H1 (cell line): Measurements from ENCODE around the gene FBXO30. TPM values are rescaled to one million over a fixed set of nuclear protein-coding genes. Genes with fewer than 3 reads are reported as not detected.

ENCODE experiments used
- CTCF ChIA-PET: fragments of 300-600 bp; sonication (Branson Sonifier 250); formaldehyde crosslinking; loops from one replicate; lab custom pipeline; 2021; ENCODE audit not compliant: partially characterized antibody; lab: Charles Lee
- POLR2A ChIA-PET: fragments of 300-600 bp; sonication (Branson Sonifier 250); formaldehyde crosslinking; loops from one replicate; lab custom pipeline; 2021; ENCODE audit warnings: inconsistent platforms; ENCODE audit not compliant: partially characterized antibody; lab: Charles Lee
- DNase-seq, 2 experiments: peaks; one replicate each; pipeline versions ENCODE4 v3.0.0 to v3.0.0-alpha.2; 2010 to 2022; ENCODE audit warnings: low spot score in 2 of 2, low read depth in 1 of 2, mixed read lengths in 1 of 2
- FAIRE-seq: peaks from 2 replicates; lab custom pipeline; 2011; peaks lifted over from hg19 to GRCh38; lab: Jason Lieb, UNC
- H2AFZ ChIP-seq: 2 replicates; pipeline ENCODE4 v1.8.1; 2012; ENCODE audit warnings: low read length, inconsistent platforms
- H2AK5ac ChIP-seq: 2 replicates; pipeline ENCODE4 v1.6.1; 2013; ENCODE audit warnings: low read depth, low read length
- H2BK120ac ChIP-seq: replicated peaks from 2 replicates; pipeline ENCODE3; 2013; ENCODE audit warnings: low read depth, low read length, inconsistent platforms
- H2BK12ac ChIP-seq: 2 replicates; pipeline ENCODE4 v1.6.1; 2013; ENCODE audit warnings: low read depth, low read length
- H2BK15ac ChIP-seq: 2 replicates; pipeline ENCODE4 v1.6.1; 2013; ENCODE audit warnings: low read length
- H2BK20ac ChIP-seq: 2 replicates; pipeline ENCODE4 v1.6.1; 2013; ENCODE audit warnings: low read length
- H2BK5ac ChIP-seq: 2 replicates; pipeline ENCODE4 v1.6.1; 2013; ENCODE audit warnings: low read depth, low read length
- H3K14ac ChIP-seq: 2 replicates; pipeline ENCODE4 v1.6.1; 2013; ENCODE audit warnings: inconsistent platforms; ENCODE audit not compliant: insufficient read length
- H3K18ac ChIP-seq: 2 replicates; pipeline ENCODE4 v1.6.1; 2013; ENCODE audit warnings: low read length; ENCODE audit errors: extremely low read depth
- H3K23ac ChIP-seq: 2 replicates; pipeline ENCODE4 v1.6.1; 2013; ENCODE audit warnings: inconsistent platforms; ENCODE audit not compliant: insufficient read length
- H3K23me2 ChIP-seq: 2 replicates; pipeline ENCODE4 v1.6.1; 2013; ENCODE audit warnings: low read depth, low read length
- H3K27ac ChIP-seq: 2 replicates; pipeline ENCODE4 v1.6.1; 2011; ENCODE audit warnings: low read depth, low read length, inconsistent platforms
- H3K27me3 ChIP-seq, 4 experiments: replicated peaks in 1 of 4; 1 replicate in 1 of 4; 2 replicates in 3 of 4; pipeline versions ENCODE4 v1.6.1 to v1.8.1; 2011 to 2013; ENCODE audit warnings: low read length in 3 of 4, mild to moderate bottlenecking in 3 of 4, inconsistent platforms in 2 of 4, mixed read lengths in 2 of 4, moderate library complexity in 1 of 4; ENCODE audit not compliant: control insufficient read depth in 3 of 4, insufficient read depth in 3 of 4; ENCODE audit errors: extremely low read depth in 1 of 4
- H3K36me3 ChIP-seq, 4 experiments: 2 replicates each; pipeline versions ENCODE4 v1.6.1 to v1.8.1; 2011 to 2013; ENCODE audit warnings: mild to moderate bottlenecking in 4 of 4, low read length in 3 of 4, moderate library complexity in 2 of 4, control low read depth in 1 of 4, inconsistent platforms in 1 of 4; ENCODE audit not compliant: insufficient read depth in 4 of 4, control insufficient read depth in 2 of 4
- H3K4ac ChIP-seq: replicated peaks from 2 replicates; pipeline ENCODE3; 2013; ENCODE audit warnings: low read length, low read depth, mixed read lengths, inconsistent platforms; ENCODE audit not compliant: insufficient read length
- H3K4me1 ChIP-seq, 4 experiments: replicated peaks in 1 of 4; 1 replicate in 1 of 4; 2 replicates in 3 of 4; pipeline versions ENCODE4 v1.6.1 to v1.8.1; 2011 to 2013; ENCODE audit warnings: low read length in 3 of 4, inconsistent platforms in 2 of 4, mixed read lengths in 1 of 4; ENCODE audit not compliant: insufficient read depth in 4 of 4, control insufficient read depth in 3 of 4
- H3K4me2 ChIP-seq, 2 experiments: 2 replicates each; pipeline versions ENCODE4 v1.6.1 to v1.8.1; 2011 to 2013; ENCODE audit warnings: low read depth in 2 of 2, low read length in 2 of 2, control low read depth in 1 of 2, inconsistent platforms in 1 of 2, mild to moderate bottlenecking in 1 of 2; ENCODE audit not compliant: insufficient read depth in 1 of 2
- H3K4me3 ChIP-seq, 4 experiments: fragments of 200-600, 300-600 bp in 1 of 4; sonication (generic), shearing (Covaris generic), sonication (Bioruptor Twin) in 1 of 4; 2 replicates each; pipeline versions ENCODE4 v1.5.1 to v1.8.1; 2011 to 2016; ENCODE audit warnings: low read length in 4 of 4, low read depth in 3 of 4, control low read depth in 2 of 4, inconsistent platforms in 2 of 4, mild to moderate bottlenecking in 2 of 4, mixed read lengths in 1 of 4, moderate library complexity in 1 of 4; ENCODE audit not compliant: insufficient read depth in 2 of 4; ENCODE audit errors: extremely low read depth in 1 of 4
- H3K56ac ChIP-seq: replicated peaks from 2 replicates; pipeline ENCODE3; 2013; ENCODE audit warnings: low read depth, mild to moderate bottlenecking, mixed read lengths, low read length, inconsistent platforms; ENCODE audit not compliant: insufficient read length
- H3K79me1 ChIP-seq: 2 replicates; pipeline ENCODE4 v1.6.1; 2013; ENCODE audit warnings: low read depth, low read length, control low read depth
- H3K79me2 ChIP-seq, 2 experiments: 2 replicates each; pipeline versions ENCODE4 v1.6.1 to v1.8.1; 2012 to 2013; ENCODE audit warnings: low read length in 2 of 2, mild to moderate bottlenecking in 2 of 2, inconsistent platforms in 1 of 2; ENCODE audit not compliant: insufficient read depth in 2 of 2, control insufficient read depth in 1 of 2
- H3K9ac ChIP-seq, 4 experiments: replicated peaks in 1 of 4; 1 replicate in 1 of 4; 2 replicates in 3 of 4; pipeline versions ENCODE4 v1.6.1 to v1.8.1; 2011 to 2013; ENCODE audit warnings: low read depth in 3 of 4, low read length in 3 of 4, control low read depth in 2 of 4, mild to moderate bottlenecking in 2 of 4, moderate library complexity in 2 of 4, inconsistent platforms in 1 of 4; ENCODE audit errors: extremely low read depth in 1 of 4
- H3K9me3 ChIP-seq, 2 experiments: 2 replicates each; pipeline versions ENCODE4 v1.6.1 to v1.8.1; 2012 to 2013; ENCODE audit warnings: mild to moderate bottlenecking in 2 of 2, moderate library complexity in 2 of 2, control low read depth in 1 of 2, inconsistent platforms in 1 of 2, low read depth in 1 of 2, low read length in 1 of 2, mixed read lengths in 1 of 2; ENCODE audit not compliant: insufficient read depth in 2 of 2
- H4K20me1 ChIP-seq, 2 experiments: replicated peaks in 1 of 2; 2 replicates each; pipeline versions ENCODE3 to v1.8.1; 2011 to 2013; ENCODE audit warnings: inconsistent platforms in 2 of 2, low read length in 2 of 2, mild to moderate bottlenecking in 1 of 2; ENCODE audit not compliant: insufficient read depth in 2 of 2, control insufficient read depth in 1 of 2
- H4K5ac ChIP-seq: 2 replicates; pipeline ENCODE4 v1.6.1; 2013; ENCODE audit warnings: low read length, low read depth, mixed read lengths, inconsistent platforms; ENCODE audit not compliant: insufficient read length
- H4K8ac ChIP-seq: 2 replicates; pipeline ENCODE4 v1.8.0; 2013; ENCODE audit warnings: mild to moderate bottlenecking, moderate library complexity, low read length, inconsistent platforms; ENCODE audit not compliant: insufficient read depth; ENCODE audit errors: extremely low read depth
- H4K91ac ChIP-seq: replicated peaks from 2 replicates; pipeline ENCODE3; 2013; ENCODE audit warnings: low read length, mixed read lengths, inconsistent platforms; ENCODE audit not compliant: insufficient read length
- ATF2 ChIP-seq: IDR thresholded peaks from 2 replicates; pipeline ENCODE4 v1.6.1; 2012; ENCODE audit warnings: low read length, inconsistent platforms
- CREB1 ChIP-seq: IDR thresholded peaks from 2 replicates; pipeline ENCODE4 v1.6.1; 2012; ENCODE audit warnings: inconsistent platforms
- EZH2 ChIP-seq: fragments of 200-600 bp; sonication (generic); IDR thresholded peaks from 2 replicates; pipeline ENCODE4 v1.7.1; 2012; ENCODE audit warnings: low read depth, mild to moderate bottlenecking, moderate library complexity, low read length, inconsistent platforms; ENCODE audit not compliant: severe bottlenecking
- HDAC2 ChIP-seq, 2 experiments: fragments of 300-600 bp in 1 of 2; sonication (generic) in 1 of 2; IDR thresholded peaks; 2 replicates each; pipeline ENCODE4 v1.6.1; 2011 to 2012; ENCODE audit warnings: low read depth in 2 of 2, low read length in 2 of 2, mild to moderate bottlenecking in 2 of 2, moderate library complexity in 2 of 2, borderline replicate concordance in 1 of 2, inconsistent platforms in 1 of 2
- KDM1A ChIP-seq: fragments of 200-600, 300-600 bp; sonication (generic); IDR thresholded peaks from 2 replicates; pipeline ENCODE4 v1.7.1; 2016; ENCODE audit warnings: mild to moderate bottlenecking, low read length, borderline replicate concordance
- POLR2A ChIP-seq, 2 experiments: IDR thresholded peaks; 1 replicate in 1 of 2; 2 replicates in 1 of 2; pipeline ENCODE4 v1.6.1; 2011; ENCODE audit warnings: low read depth in 2 of 2, low read length in 2 of 2, mild to moderate bottlenecking in 2 of 2; ENCODE audit errors: control extremely low read depth in 1 of 2
- POU5F1 ChIP-seq: IDR thresholded peaks from 2 replicates; pipeline ENCODE4 v1.6.1; 2011; ENCODE audit warnings: low read depth, mild to moderate bottlenecking, low read length, moderate library complexity
- SIX5 ChIP-seq: IDR thresholded peaks from 2 replicates; pipeline ENCODE4 v1.6.1; 2011; ENCODE audit warnings: mild to moderate bottlenecking, low read depth, low read length
- SRF ChIP-seq: IDR thresholded peaks from 2 replicates; pipeline ENCODE4 v1.6.1; 2011; ENCODE audit warnings: mild to moderate bottlenecking, low read depth, low read length, moderate library complexity
- YY1 ChIP-seq: IDR thresholded peaks from 2 replicates; pipeline ENCODE4 v1.6.1; 2011; ENCODE audit warnings: low read depth, mild to moderate bottlenecking, low read length
- WGBS, 2 experiments: shearing (Covaris generic) in 1 of 2; methylation state at CpG; one replicate each; pipeline versions ENCODE4 v1.1.6 to v1.1.7; 2013 to 2015; ENCODE audit warnings: low lambda C conversion rate in 2 of 2, mixed read lengths in 2 of 2, inconsistent platforms in 1 of 2, low coverage in 1 of 2, missing lambda C conversion rate in 1 of 2; ENCODE audit not compliant: insufficient replicate concordance in 2 of 2, insufficient coverage in 1 of 2, insufficient read length in 1 of 2; ENCODE audit errors: extremely low coverage in 1 of 2, missing lambda C conversion rate in 1 of 2; 5-methylcytosine and 5-hydroxymethylcytosine counted together
- polyA plus RNA-seq, 7 experiments: library from polyadenylated mRNA; depleted of rRNA in 3 of 7; stranded (reverse) in 5 of 7; unstranded in 2 of 7; fragments of >200 nt in 5 of 7; fragments of 200-250 nt in 2 of 7; gene quantifications; 1 replicate in 5 of 7; 2 replicates in 1 of 7; 4 replicates in 1 of 7; pipeline versions ENCODE4 v1.2.1 to v1.2.3, GENCODE V29; 2011 to 2013; ENCODE audit warnings: missing spikeins in 2 of 7, mixed read lengths in 2 of 7
- total RNA-seq: library from RNA; stranded (reverse); fragmentation: NEBNext Ultra II Directional; extraction: Animal tissue kit (Norgen Biotek cat#: 25700); gene quantifications from 2 replicates; pipeline ENCODE4 v1.2.1, GENCODE V29; 2021
- TF ChIP-seq, protein P1 (sequence below): IDR thresholded peaks from 2 replicates; pipeline ENCODE4 v1.6.1; 2012; ENCODE audit warnings: inconsistent platforms
- TF ChIP-seq, protein P2 (sequence below): IDR thresholded peaks from 2 replicates; pipeline ENCODE4 v1.6.1; 2011; ENCODE audit warnings: low read depth, mild to moderate bottlenecking, low read length; ENCODE audit not compliant: insufficient read depth

The FBXO30 gene
- total and polyA plus RNA-seq, 2 of the 8 experiments (the other 6 are each of a cell fraction or from before 2014, with no cell fraction given) = 3.9 to 18.3 TPM

- Histone ChIP-seq H3K23ac (no peak overlapping the region), H3K79me1 (no peaks in the 10 kb centered on the region), H3K14ac (no peak overlapping the region), H3K18ac (no peak overlapping the region), H2AK5ac (no peak overlapping the region), H2BK120ac (no peak overlapping the region), H3K4me2 (no peak overlapping the region), H3K23me2 (no peaks in the 10 kb centered on the region), H4K5ac (no peak overlapping the region), H3K4me1 (no peaks in the 10 kb centered on the region; a peak in 1 of 7 replicates), H3K4ac (no peak overlapping the region), H2BK15ac (no peak overlapping the region), H2BK20ac (no peak overlapping the region), H3K4me3 (no peak overlapping the region), H3K56ac (no peak overlapping the region), H3K9ac (no peak overlapping the region), H2BK12ac (no peak overlapping the region), H2AFZ (no peak overlapping the region), H3K27me3 (no peaks in the 10 kb centered on the region), H3K27ac (no peak overlapping the region), H3K36me3 (no peaks in the 10 kb centered on the region), H4K20me1 (no peaks in the 10 kb centered on the region), H2BK5ac (no peak overlapping the region), H3K9me3 (no peaks in the 10 kb centered on the region), H4K8ac (no peak overlapping the region), H4K91ac (no peak overlapping the region), H3K79me2 (no peaks in the 10 kb centered on the region)
- DNase-seq (no peak), FAIRE-seq (no peak)
- 83% methylated on average over 4 of the region's 4 CpGs; no CpG with 5 or more reads in 1 of the 2 experiments for WGBS, 2 experiments
- CTCF ChIA-PET = no interaction called here
- POLR2A ChIA-PET = no interaction called here
- TF ChIP-seq KDM1A = no peak
- TF ChIP-seq POU5F1 = no peak
- no peak for TF ChIP-seq YY1
- TF ChIP-seq SRF = no peak
- no peak for TF ChIP-seq CREB1
- TF ChIP-seq, protein P1, sequence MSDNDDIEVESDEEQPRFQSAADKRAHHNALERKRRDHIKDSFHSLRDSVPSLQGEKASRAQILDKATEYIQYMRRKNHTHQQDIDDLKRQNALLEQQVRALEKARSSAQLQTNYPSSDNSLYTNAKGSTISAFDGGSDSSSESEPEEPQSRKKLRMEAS = no peak
- TF ChIP-seq ATF2 = no peak
- no peak for TF ChIP-seq POLR2A (IDR thresholded peaks at IDR 0.05; ENCODE audit: control extremely low read depth in 1 of 2, low read depth in 2 of 2, low read length in 2 of 2)
- no peak for TF ChIP-seq EZH2
- no peak for TF ChIP-seq SIX5
- TF ChIP-seq, protein P2, sequence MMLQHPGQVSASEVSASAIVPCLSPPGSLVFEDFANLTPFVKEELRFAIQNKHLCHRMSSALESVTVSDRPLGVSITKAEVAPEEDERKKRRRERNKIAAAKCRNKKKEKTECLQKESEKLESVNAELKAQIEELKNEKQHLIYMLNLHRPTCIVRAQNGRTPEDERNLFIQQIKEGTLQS = no peak
- no peak for TF ChIP-seq HDAC2 (IDR thresholded peaks at IDR 0.05; ENCODE audit: borderline replicate concordance in 1 of 2, low read depth in 2 of 2, low read length in 2 of 2)
These were observed 30.4 kb upstream of the FBXO30 start for GRCh38 chr6:145844933-145845540.
